Glutamatergic neuron (in vitro differentiated cells): ENCODE data around the gene PTPRN2. TPM values are rescaled to one million over a fixed set of nuclear protein-coding genes. Genes with fewer than 3 reads are reported as not detected.
A peak's percentile ranks its signal among the peaks of the same experiment; 100 is the strongest.

Experiments
- DNase-seq: peaks from one replicate; pipeline ENCODE4 v3.0.0; 2022
- H3K27ac Mint-ChIP-seq: one replicate; pipeline ENCODE4 v1.8.0; 2020; ENCODE audit warnings: mild to moderate bottlenecking, mixed read lengths, inconsistent platforms; ENCODE audit not compliant: unreplicated experiment
- H3K27me3 Mint-ChIP-seq: one replicate; pipeline ENCODE4 v1.8.0; 2020; ENCODE audit warnings: mild to moderate bottlenecking, moderate library complexity, mixed read lengths, inconsistent platforms; ENCODE audit not compliant: unreplicated experiment
- H3K36me3 Mint-ChIP-seq: one replicate; pipeline ENCODE4 v1.8.0; 2020; ENCODE audit warnings: mild to moderate bottlenecking, mixed read lengths, inconsistent platforms; ENCODE audit not compliant: unreplicated experiment
- H3K4me1 Mint-ChIP-seq: one replicate; pipeline ENCODE4 v1.8.0; 2020; ENCODE audit warnings: mild to moderate bottlenecking, low read depth, mixed read lengths, inconsistent platforms; ENCODE audit not compliant: unreplicated experiment
- H3K4me3 Mint-ChIP-seq: one replicate; pipeline ENCODE4 v1.8.0; 2020; ENCODE audit warnings: mild to moderate bottlenecking, mixed read lengths, inconsistent platforms; ENCODE audit not compliant: unreplicated experiment
- H3K9me3 Mint-ChIP-seq: one replicate; pipeline ENCODE4 v1.8.0; 2020; ENCODE audit warnings: mild to moderate bottlenecking, moderate library complexity, mixed read lengths, inconsistent platforms; ENCODE audit not compliant: unreplicated experiment
- total RNA-seq: library from RNA; stranded (reverse); fragmentation: NEBNext Ultra II Directional; extraction: Animal tissue kit (Norgen Biotek cat#: 25700); gene quantifications from one replicate; pipeline ENCODE4 v1.2.1, GENCODE V29; 2021; ENCODE audit not compliant: unreplicated experiment
- TF ChIP-seq, protein P1 (sequence below): fragments of 200-600 bp; sonication (generic); IDR thresholded peaks from one replicate; pipeline ENCODE4 v1.5.0; 2021; ENCODE audit not compliant: partially characterized antibody, unreplicated experiment

PTPRN2 gene
- total RNA-seq, 1 donor from 2014 or later, result 49.0 TPM

DNA sequence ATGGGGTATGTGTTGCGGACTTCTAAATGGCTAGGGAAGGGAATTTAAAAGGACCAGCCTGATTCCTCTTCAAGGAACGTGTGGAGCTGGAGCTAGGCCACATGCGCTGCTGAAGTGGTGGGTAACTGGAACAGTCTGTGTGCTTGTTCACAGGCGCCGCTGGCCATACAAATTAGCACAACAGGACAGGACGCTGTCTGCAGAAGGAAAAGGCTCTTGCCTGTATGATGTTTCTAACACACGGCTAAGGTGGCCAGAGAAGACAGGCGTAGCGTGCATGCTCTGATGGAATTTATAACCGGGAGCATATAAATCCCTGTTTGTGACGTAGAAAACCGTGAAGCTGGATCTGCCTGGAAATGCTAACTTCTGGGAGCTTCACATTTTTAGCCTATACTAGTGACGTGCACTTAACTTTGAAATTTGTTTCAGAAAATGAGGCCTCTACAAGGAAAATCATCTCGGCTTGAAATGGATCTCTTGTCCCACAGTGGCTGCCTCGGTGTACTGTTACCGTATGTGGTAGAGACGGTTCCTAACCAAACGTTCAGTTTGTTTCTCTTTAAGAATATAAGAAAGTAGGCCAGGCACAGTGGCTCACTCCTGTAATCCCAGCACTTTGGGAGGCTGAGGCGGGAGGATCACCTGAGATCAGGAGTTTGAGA lies 569.4 kb downstream of the PTPRN2 start:
- Mint-ChIP-seq H3K27me3 (peaks cover 2% of the 10 kb centered on the region), H3K4me3 (no peak overlapping the region), H3K27ac (peak overlapping the region; percentile 22), H3K4me1 (peaks cover 9% of the 10 kb centered on the region), H3K36me3 (peaks cover 4% of the 10 kb centered on the region), H3K9me3 (peaks cover 12% of the 10 kb centered on the region)
- TF ChIP-seq, protein P1, sequence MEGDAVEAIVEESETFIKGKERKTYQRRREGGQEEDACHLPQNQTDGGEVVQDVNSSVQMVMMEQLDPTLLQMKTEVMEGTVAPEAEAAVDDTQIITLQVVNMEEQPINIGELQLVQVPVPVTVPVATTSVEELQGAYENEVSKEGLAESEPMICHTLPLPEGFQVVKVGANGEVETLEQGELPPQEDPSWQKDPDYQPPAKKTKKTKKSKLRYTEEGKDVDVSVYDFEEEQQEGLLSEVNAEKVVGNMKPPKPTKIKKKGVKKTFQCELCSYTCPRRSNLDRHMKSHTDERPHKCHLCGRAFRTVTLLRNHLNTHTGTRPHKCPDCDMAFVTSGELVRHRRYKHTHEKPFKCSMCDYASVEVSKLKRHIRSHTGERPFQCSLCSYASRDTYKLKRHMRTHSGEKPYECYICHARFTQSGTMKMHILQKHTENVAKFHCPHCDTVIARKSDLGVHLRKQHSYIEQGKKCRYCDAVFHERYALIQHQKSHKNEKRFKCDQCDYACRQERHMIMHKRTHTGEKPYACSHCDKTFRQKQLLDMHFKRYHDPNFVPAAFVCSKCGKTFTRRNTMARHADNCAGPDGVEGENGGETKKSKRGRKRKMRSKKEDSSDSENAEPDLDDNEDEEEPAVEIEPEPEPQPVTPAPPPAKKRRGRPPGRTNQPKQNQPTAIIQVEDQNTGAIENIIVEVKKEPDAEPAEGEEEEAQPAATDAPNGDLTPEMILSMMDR, result no peak
- DNase-seq, result no peak

DNA sequence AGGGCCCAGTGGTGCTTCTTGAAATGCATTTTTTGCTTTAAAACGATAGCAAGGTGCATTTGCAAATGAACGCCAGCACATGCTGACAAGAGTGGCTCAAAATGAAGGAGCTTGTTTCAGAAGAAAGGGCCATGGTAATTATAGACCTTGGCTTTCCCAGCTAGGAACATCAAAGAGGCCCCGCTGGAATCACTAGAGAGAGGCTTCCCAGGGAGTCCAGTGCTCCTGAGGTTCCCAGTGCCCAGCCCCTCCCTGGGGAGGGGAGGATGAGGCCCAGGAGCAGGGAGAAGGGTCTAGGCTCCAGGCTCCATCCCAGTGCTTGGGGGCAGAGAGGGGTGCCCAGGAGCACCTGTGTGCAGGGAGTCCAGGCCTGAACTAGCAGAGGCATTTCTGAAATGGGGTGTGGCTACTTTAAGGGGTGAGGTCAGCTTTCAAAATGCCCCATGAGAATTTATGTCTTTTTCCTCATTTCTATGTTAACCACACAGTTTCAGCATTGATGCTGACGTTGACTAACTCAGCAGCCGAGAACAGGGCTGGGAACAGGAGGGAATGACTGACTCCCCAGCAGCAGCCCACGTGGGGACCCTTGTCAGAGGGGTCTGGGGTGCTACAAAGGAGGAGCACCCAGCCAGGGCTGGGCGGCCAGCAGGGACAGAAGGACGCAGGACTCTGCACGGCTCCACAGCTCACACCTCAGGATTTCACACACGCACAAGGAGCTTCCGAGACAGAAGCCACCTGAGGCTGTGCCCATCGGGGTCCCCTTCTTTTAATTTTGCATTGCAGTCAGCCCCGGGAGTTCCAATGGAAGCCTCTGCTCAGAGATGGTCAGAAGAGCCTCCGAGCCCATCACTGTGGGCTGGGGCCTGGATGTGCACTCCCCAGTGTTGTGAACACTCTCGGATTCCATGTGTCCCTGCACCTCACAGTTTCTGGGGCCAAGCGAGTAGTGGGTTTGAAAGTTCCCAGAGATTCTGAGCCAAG lies 570.2 kb downstream of the PTPRN2 start:
- peaks cover 2% of the 10 kb centered on the region for H3K27me3 Mint-ChIP-seq
- peaks cover 9% of the 10 kb centered on the region for H3K4me1 Mint-ChIP-seq
- DNase-seq, result no peak
- peak overlapping the region; percentile 22 for H3K27ac Mint-ChIP-seq
- H3K36me3 Mint-ChIP-seq, result peaks cover 5% of the 10 kb centered on the region
- no peak overlapping the region for H3K4me3 Mint-ChIP-seq
- TF ChIP-seq, protein P1, result no peak
- H3K9me3 Mint-ChIP-seq, result peaks cover 10% of the 10 kb centered on the region

DNA sequence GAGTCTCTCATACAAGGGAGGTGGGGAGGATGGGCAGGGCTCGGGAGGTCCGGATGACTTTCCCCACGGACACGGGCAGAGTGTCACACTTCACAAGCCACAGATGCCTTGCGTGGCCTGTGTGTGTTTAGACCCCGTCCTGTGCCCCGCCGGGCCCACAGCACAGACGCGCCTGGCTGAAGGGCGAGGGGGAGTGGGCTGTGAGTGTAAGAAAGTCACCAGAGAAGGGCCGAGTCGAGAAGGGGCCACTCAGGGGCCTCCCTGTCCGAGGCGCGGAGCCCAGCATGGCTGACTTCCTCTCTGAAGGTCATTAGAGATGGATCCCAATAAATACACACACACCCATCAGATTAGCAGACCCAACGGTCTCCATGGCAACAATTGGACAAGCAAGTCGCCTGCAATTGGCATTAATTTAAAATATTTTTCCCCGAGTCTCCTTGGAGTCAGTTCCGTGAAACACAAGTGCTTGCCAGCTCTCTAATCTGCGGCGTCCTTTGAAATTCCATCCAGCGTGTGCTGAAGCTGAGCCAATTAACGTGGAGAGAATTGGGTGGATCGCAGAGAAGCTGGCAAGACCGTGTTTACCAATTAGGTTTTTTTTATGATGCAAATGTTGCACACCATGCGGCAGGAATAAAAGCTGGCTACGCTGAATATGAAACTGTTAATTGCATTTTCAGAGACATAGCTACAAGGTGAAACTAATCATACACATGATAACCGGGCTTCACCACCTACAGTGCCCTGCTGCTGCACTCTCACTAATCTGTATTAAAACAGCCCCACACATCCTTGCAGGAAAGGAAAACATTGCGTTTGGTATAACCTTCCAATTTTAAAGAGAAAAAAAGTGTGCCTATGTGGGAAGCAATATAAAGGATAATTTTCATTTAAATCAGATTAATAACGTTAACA lies 571.2 kb downstream of the PTPRN2 start:
- Mint-ChIP-seq H3K4me1 (peaks cover 14% of the 10 kb centered on the region), H3K27me3 (peaks cover 2% of the 10 kb centered on the region), H3K9me3 (peaks cover 9% of the 10 kb centered on the region), H3K27ac (peak overlapping the region; percentile 54), H3K4me3 (peak overlapping the region; percentile 67), H3K36me3 (peaks cover 10% of the 10 kb centered on the region)
- TF ChIP-seq, protein P1, result no peak
- DNase-seq, result no peak

DNA sequence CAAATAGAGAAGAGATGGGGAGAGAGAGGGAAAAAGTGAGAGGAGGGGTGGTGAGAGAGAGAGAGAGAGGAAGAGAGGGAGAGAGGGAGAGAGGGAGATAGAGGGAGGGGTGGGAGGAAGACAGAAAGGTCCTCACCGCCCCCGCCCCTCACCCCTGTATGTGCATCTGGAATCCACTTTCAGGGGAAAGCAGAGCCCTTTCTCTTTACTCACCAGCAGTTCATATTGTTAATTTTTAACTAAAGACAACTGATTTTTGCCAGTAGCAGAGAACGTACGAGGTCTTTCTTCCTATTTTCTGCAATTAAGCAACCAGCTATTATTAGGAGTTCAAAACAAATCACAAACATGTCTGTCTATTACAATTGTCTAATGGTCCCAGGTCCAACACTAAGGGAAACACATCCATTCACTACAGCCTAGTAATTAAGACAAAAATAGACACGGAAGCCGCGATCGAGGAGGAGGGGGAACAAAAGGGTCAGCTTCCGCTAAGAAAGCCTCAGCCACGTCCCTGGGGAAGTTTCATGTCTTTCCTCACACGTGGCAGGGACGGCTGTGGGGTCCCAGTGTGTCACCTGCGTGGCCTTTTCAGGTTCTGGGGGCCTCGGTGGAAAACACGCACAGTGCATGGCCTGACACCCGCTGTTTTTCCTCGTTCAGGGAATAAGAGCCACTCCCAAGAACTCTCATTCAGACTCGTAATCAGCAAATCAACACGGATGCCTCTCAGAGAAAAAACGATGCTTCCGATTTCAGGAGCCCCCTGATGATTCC lies 572.0 kb downstream of the PTPRN2 start:
- Mint-ChIP-seq H3K36me3 (peaks cover 10% of the 10 kb centered on the region), H3K4me3 (no peak overlapping the region), H3K27ac (peak overlapping the region; percentile 43), H3K4me1 (peaks cover 17% of the 10 kb centered on the region), H3K27me3 (peaks cover 2% of the 10 kb centered on the region), H3K9me3 (peaks cover 10% of the 10 kb centered on the region)
- TF ChIP-seq, protein P1, result no peak
- DNase-seq, result no peak
